ENCODE results near the gene SMYD3.

- no peak for TF ChIP-seq POLR2A (IDR thresholded peaks at IDR 0.05)
- no peak for TF ChIP-seq CTCF (IDR thresholded peaks at IDR 0.05)
Observed at GRCh38 chr1:246149543-246149942, 357.5 kb downstream of the SMYD3 start.
